H1 (cell line): ENCODE results near the gene CYGB. TPM values are rescaled to one million over a fixed set of nuclear protein-coding genes. Genes with fewer than 3 reads are reported as not detected.
"Not testable (repeated sequence)": the region's sequence is repeated elsewhere in the genome, so short reads cannot be mapped to it uniquely, and the experiment has no call there.

ENCODE experiments used
- CTCF ChIA-PET: fragments of 300-600 bp; sonication (Branson Sonifier 250); formaldehyde crosslinking; loops from one replicate; lab custom pipeline; 2021; ENCODE audit not compliant: partially characterized antibody; lab: Charles Lee
- POLR2A ChIA-PET: fragments of 300-600 bp; sonication (Branson Sonifier 250); formaldehyde crosslinking; loops from one replicate; lab custom pipeline; 2021; ENCODE audit warnings: inconsistent platforms; ENCODE audit not compliant: partially characterized antibody; lab: Charles Lee
- DNase-seq, 2 experiments: peaks; one replicate each; pipeline versions ENCODE4 v3.0.0 to v3.0.0-alpha.2; 2010 to 2022; ENCODE audit warnings: low spot score in 2 of 2, low read depth in 1 of 2, mixed read lengths in 1 of 2
- FAIRE-seq: peaks from 2 replicates; lab custom pipeline; 2011; peaks lifted over from hg19 to GRCh38; lab: Jason Lieb, UNC
- H2AFZ ChIP-seq: 2 replicates; pipeline ENCODE4 v1.8.1; 2012; ENCODE audit warnings: low read length, inconsistent platforms
- H2AK5ac ChIP-seq: 2 replicates; pipeline ENCODE4 v1.6.1; 2013; ENCODE audit warnings: low read depth, low read length
- H2BK120ac ChIP-seq: replicated peaks from 2 replicates; pipeline ENCODE3; 2013; ENCODE audit warnings: low read depth, low read length, inconsistent platforms
- H2BK12ac ChIP-seq: 2 replicates; pipeline ENCODE4 v1.6.1; 2013; ENCODE audit warnings: low read depth, low read length
- H2BK15ac ChIP-seq: 2 replicates; pipeline ENCODE4 v1.6.1; 2013; ENCODE audit warnings: low read length
- H2BK20ac ChIP-seq: 2 replicates; pipeline ENCODE4 v1.6.1; 2013; ENCODE audit warnings: low read length
- H2BK5ac ChIP-seq: 2 replicates; pipeline ENCODE4 v1.6.1; 2013; ENCODE audit warnings: low read depth, low read length
- H3K14ac ChIP-seq: 2 replicates; pipeline ENCODE4 v1.6.1; 2013; ENCODE audit warnings: inconsistent platforms; ENCODE audit not compliant: insufficient read length
- H3K18ac ChIP-seq: 2 replicates; pipeline ENCODE4 v1.6.1; 2013; ENCODE audit warnings: low read length; ENCODE audit errors: extremely low read depth
- H3K23ac ChIP-seq: 2 replicates; pipeline ENCODE4 v1.6.1; 2013; ENCODE audit warnings: inconsistent platforms; ENCODE audit not compliant: insufficient read length
- H3K23me2 ChIP-seq: 2 replicates; pipeline ENCODE4 v1.6.1; 2013; ENCODE audit warnings: low read depth, low read length
- H3K27ac ChIP-seq: 2 replicates; pipeline ENCODE4 v1.6.1; 2011; ENCODE audit warnings: low read depth, low read length, inconsistent platforms
- H3K27me3 ChIP-seq, 4 experiments: replicated peaks in 1 of 4; 1 replicate in 1 of 4; 2 replicates in 3 of 4; pipeline versions ENCODE4 v1.6.1 to v1.8.1; 2011 to 2013; ENCODE audit warnings: low read length in 3 of 4, mild to moderate bottlenecking in 3 of 4, inconsistent platforms in 2 of 4, mixed read lengths in 2 of 4, moderate library complexity in 1 of 4; ENCODE audit not compliant: control insufficient read depth in 3 of 4, insufficient read depth in 3 of 4; ENCODE audit errors: extremely low read depth in 1 of 4
- H3K36me3 ChIP-seq, 4 experiments: 2 replicates each; pipeline versions ENCODE4 v1.6.1 to v1.8.1; 2011 to 2013; ENCODE audit warnings: mild to moderate bottlenecking in 4 of 4, low read length in 3 of 4, moderate library complexity in 2 of 4, control low read depth in 1 of 4, inconsistent platforms in 1 of 4; ENCODE audit not compliant: insufficient read depth in 4 of 4, control insufficient read depth in 2 of 4
- H3K4ac ChIP-seq: replicated peaks from 2 replicates; pipeline ENCODE3; 2013; ENCODE audit warnings: low read length, low read depth, mixed read lengths, inconsistent platforms; ENCODE audit not compliant: insufficient read length
- H3K4me1 ChIP-seq, 4 experiments: replicated peaks in 1 of 4; 1 replicate in 1 of 4; 2 replicates in 3 of 4; pipeline versions ENCODE4 v1.6.1 to v1.8.1; 2011 to 2013; ENCODE audit warnings: low read length in 3 of 4, inconsistent platforms in 2 of 4, mixed read lengths in 1 of 4; ENCODE audit not compliant: insufficient read depth in 4 of 4, control insufficient read depth in 3 of 4
- H3K4me2 ChIP-seq, 2 experiments: 2 replicates each; pipeline versions ENCODE4 v1.6.1 to v1.8.1; 2011 to 2013; ENCODE audit warnings: low read depth in 2 of 2, low read length in 2 of 2, control low read depth in 1 of 2, inconsistent platforms in 1 of 2, mild to moderate bottlenecking in 1 of 2; ENCODE audit not compliant: insufficient read depth in 1 of 2
- H3K4me3 ChIP-seq, 4 experiments: fragments of 200-600, 300-600 bp in 1 of 4; sonication (generic), shearing (Covaris generic), sonication (Bioruptor Twin) in 1 of 4; 2 replicates each; pipeline versions ENCODE4 v1.5.1 to v1.8.1; 2011 to 2016; ENCODE audit warnings: low read length in 4 of 4, low read depth in 3 of 4, control low read depth in 2 of 4, inconsistent platforms in 2 of 4, mild to moderate bottlenecking in 2 of 4, mixed read lengths in 1 of 4, moderate library complexity in 1 of 4; ENCODE audit not compliant: insufficient read depth in 2 of 4; ENCODE audit errors: extremely low read depth in 1 of 4
- H3K56ac ChIP-seq: replicated peaks from 2 replicates; pipeline ENCODE3; 2013; ENCODE audit warnings: low read depth, mild to moderate bottlenecking, mixed read lengths, low read length, inconsistent platforms; ENCODE audit not compliant: insufficient read length
- H3K79me1 ChIP-seq: 2 replicates; pipeline ENCODE4 v1.6.1; 2013; ENCODE audit warnings: low read depth, low read length, control low read depth
- H3K79me2 ChIP-seq, 2 experiments: 2 replicates each; pipeline versions ENCODE4 v1.6.1 to v1.8.1; 2012 to 2013; ENCODE audit warnings: low read length in 2 of 2, mild to moderate bottlenecking in 2 of 2, inconsistent platforms in 1 of 2; ENCODE audit not compliant: insufficient read depth in 2 of 2, control insufficient read depth in 1 of 2
- H3K9ac ChIP-seq, 4 experiments: replicated peaks in 1 of 4; 1 replicate in 1 of 4; 2 replicates in 3 of 4; pipeline versions ENCODE4 v1.6.1 to v1.8.1; 2011 to 2013; ENCODE audit warnings: low read depth in 3 of 4, low read length in 3 of 4, control low read depth in 2 of 4, mild to moderate bottlenecking in 2 of 4, moderate library complexity in 2 of 4, inconsistent platforms in 1 of 4; ENCODE audit errors: extremely low read depth in 1 of 4
- H3K9me3 ChIP-seq, 2 experiments: 2 replicates each; pipeline versions ENCODE4 v1.6.1 to v1.8.1; 2012 to 2013; ENCODE audit warnings: mild to moderate bottlenecking in 2 of 2, moderate library complexity in 2 of 2, control low read depth in 1 of 2, inconsistent platforms in 1 of 2, low read depth in 1 of 2, low read length in 1 of 2, mixed read lengths in 1 of 2; ENCODE audit not compliant: insufficient read depth in 2 of 2
- H4K20me1 ChIP-seq, 2 experiments: replicated peaks in 1 of 2; 2 replicates each; pipeline versions ENCODE3 to v1.8.1; 2011 to 2013; ENCODE audit warnings: inconsistent platforms in 2 of 2, low read length in 2 of 2, mild to moderate bottlenecking in 1 of 2; ENCODE audit not compliant: insufficient read depth in 2 of 2, control insufficient read depth in 1 of 2
- H4K5ac ChIP-seq: 2 replicates; pipeline ENCODE4 v1.6.1; 2013; ENCODE audit warnings: low read length, low read depth, mixed read lengths, inconsistent platforms; ENCODE audit not compliant: insufficient read length
- H4K8ac ChIP-seq: 2 replicates; pipeline ENCODE4 v1.8.0; 2013; ENCODE audit warnings: mild to moderate bottlenecking, moderate library complexity, low read length, inconsistent platforms; ENCODE audit not compliant: insufficient read depth; ENCODE audit errors: extremely low read depth
- H4K91ac ChIP-seq: replicated peaks from 2 replicates; pipeline ENCODE3; 2013; ENCODE audit warnings: low read length, mixed read lengths, inconsistent platforms; ENCODE audit not compliant: insufficient read length
- WGBS, 2 experiments: shearing (Covaris generic) in 1 of 2; methylation state at CpG; one replicate each; pipeline versions ENCODE4 v1.1.6 to v1.1.7; 2013 to 2015; ENCODE audit warnings: low lambda C conversion rate in 2 of 2, mixed read lengths in 2 of 2, inconsistent platforms in 1 of 2, low coverage in 1 of 2, missing lambda C conversion rate in 1 of 2; ENCODE audit not compliant: insufficient replicate concordance in 2 of 2, insufficient coverage in 1 of 2, insufficient read length in 1 of 2; ENCODE audit errors: extremely low coverage in 1 of 2, missing lambda C conversion rate in 1 of 2; 5-methylcytosine and 5-hydroxymethylcytosine counted together
- polyA plus RNA-seq, 7 experiments: library from polyadenylated mRNA; depleted of rRNA in 3 of 7; stranded (reverse) in 5 of 7; unstranded in 2 of 7; fragments of >200 nt in 5 of 7; fragments of 200-250 nt in 2 of 7; gene quantifications; 1 replicate in 5 of 7; 2 replicates in 1 of 7; 4 replicates in 1 of 7; pipeline versions ENCODE4 v1.2.1 to v1.2.3, GENCODE V29; 2011 to 2013; ENCODE audit warnings: missing spikeins in 2 of 7, mixed read lengths in 2 of 7
- total RNA-seq: library from RNA; stranded (reverse); fragmentation: NEBNext Ultra II Directional; extraction: Animal tissue kit (Norgen Biotek cat#: 25700); gene quantifications from 2 replicates; pipeline ENCODE4 v1.2.1, GENCODE V29; 2021

Gene CYGB
- total and polyA plus RNA-seq, 2 of the 8 experiments (the other 6 are each of a cell fraction or from before 2014, with no cell fraction given), result 2.7 to 3.7 TPM

DNA sequence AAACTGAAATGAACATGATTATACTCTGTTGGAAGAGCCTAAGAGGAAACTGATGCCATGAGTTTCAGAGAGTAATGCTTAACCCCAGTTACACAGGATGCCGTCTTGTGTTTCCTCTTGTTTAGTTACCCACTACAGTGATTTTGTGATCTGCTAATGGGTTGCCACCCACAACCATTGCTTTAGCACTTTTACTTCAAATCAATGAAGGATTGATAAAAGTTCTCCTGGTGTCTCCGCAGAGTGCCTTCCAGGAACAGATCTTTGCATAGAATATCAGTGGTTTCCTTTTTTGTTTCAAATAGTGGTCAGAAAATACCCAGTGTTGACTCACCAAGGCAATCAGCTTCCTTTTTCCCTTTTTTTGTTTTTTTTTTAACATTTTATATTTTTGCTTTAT is 25.9 kb upstream of the CYGB start:
- H3K9me3 ChIP-seq, H4K5ac ChIP-seq, CTCF ChIA-PET, H4K8ac ChIP-seq, H2BK12ac ChIP-seq, H3K4ac ChIP-seq, H4K91ac ChIP-seq, H3K18ac ChIP-seq, H3K9ac ChIP-seq, H3K27me3 ChIP-seq, H3K14ac ChIP-seq, H3K56ac ChIP-seq, H3K23me2 ChIP-seq, H2BK120ac ChIP-seq, H3K4me3 ChIP-seq, DNase-seq, H2BK15ac ChIP-seq, H3K23ac ChIP-seq, H2BK5ac ChIP-seq, H3K4me2 ChIP-seq, H2AFZ ChIP-seq, H2AK5ac ChIP-seq, FAIRE-seq, H2BK20ac ChIP-seq, H3K27ac ChIP-seq: not testable (repeated sequence)
- Histone ChIP-seq H3K4me1 (peaks cover 2 to 13% (median 7%) of the 10 kb centered on the region in 4 experiments; a peak in 6 of 7 replicates), H4K20me1 (peaks cover 37 to 43% of the 10 kb centered on the region in 2 experiments), H3K36me3 (peaks cover 24 to 72% (median 50%) of the 10 kb centered on the region in 4 experiments), H3K79me2 (peaks cover 16 to 45% of the 10 kb centered on the region in 2 experiments), H3K79me1 (peaks cover 12% of the 10 kb centered on the region)
- 90% methylated on average over 2 of the region's 2 CpGs; no CpG with 5 or more reads in 1 of the 2 experiments for WGBS, 2 experiments
- POLR2A ChIA-PET, result interaction anchor here (0.6 to 0.7 kb wide), 3 partner anchors 9 to 1433 kb away, joined by 3 to 4 read pairs (median 3); no protein-coding TSS in a partner anchor
